Measurements from ENCODE around the gene N4BP2L2. TPM values are rescaled to one million over a fixed set of nuclear protein-coding genes. Genes with fewer than 3 reads are reported as not detected.
"Not testable (repeated sequence)": the region's sequence is repeated elsewhere in the genome, so short reads cannot be mapped to it uniquely, and the experiment has no call there.

Gene N4BP2L2
- total RNA-seq, 1 donor from 2014 or later, result 131 TPM

GRCh38 chr13:32585550-32586079 lies 47.0 kb upstream of the N4BP2L2 start:
- no peaks in the 10 kb centered on the region for H3K36me3 ChIP-seq
- TF ChIP-seq CTCF (IDR thresholded peaks at IDR 0.05; ENCODE audit: borderline replicate concordance), result no peak
- H3K27me3 ChIP-seq (ENCODE audit: low read depth), result no peaks in the 10 kb centered on the region
- H3K9me3 ChIP-seq (replicated peaks), result no peaks in the 10 kb centered on the region
- H3K4me1 ChIP-seq, result peaks cover 44% of the 10 kb centered on the region
- intact Hi-C loops (cut with micrococcal nuclease), result loop anchor here (5.0 kb wide), 1 partner anchor 52 kb away; no protein-coding TSS in a partner anchor
- peak overlapping the region; percentile 73 for H3K4me3 ChIP-seq
- DNase-seq, result no peak
- peak overlapping the region; percentile 90 for H3K27ac ChIP-seq (replicated peaks)

- no peak for TF ChIP-seq CTCF (IDR thresholded peaks at IDR 0.05; ENCODE audit: borderline replicate concordance)
- H3K4me1 ChIP-seq, result peaks cover 18% of the 10 kb centered on the region
- intact Hi-C loops (cut with micrococcal nuclease), result loop anchor here (5.0 kb wide), 1 partner anchor 201 kb away; no protein-coding TSS in a partner anchor
- H3K27ac ChIP-seq (replicated peaks), result no peak overlapping the region
- H3K4me3 ChIP-seq, result no peak overlapping the region
- H3K36me3 ChIP-seq, result no peaks in the 10 kb centered on the region
- no peaks in the 10 kb centered on the region for H3K9me3 ChIP-seq (replicated peaks)
- no peaks in the 10 kb centered on the region for H3K27me3 ChIP-seq (ENCODE audit: low read depth)
- DNase-seq, result no peak
These were observed 44.4 kb upstream of the N4BP2L2 start for GRCh38 chr13:32582991-32583390.

GRCh38 chr13:32582281-32582680 lies 43.7 kb upstream of the N4BP2L2 start:
- intact Hi-C loops (cut with micrococcal nuclease), result loop anchor here (5.0 kb wide), 1 partner anchor 200 kb away; no protein-coding TSS in a partner anchor

GRCh38 chr13:32581177-32581786 lies 42.7 kb upstream of the N4BP2L2 start:
- peak; percentile 65 for TF ChIP-seq CTCF (IDR thresholded peaks at IDR 0.05; ENCODE audit: borderline replicate concordance)
- H3K4me3 ChIP-seq, result no peak overlapping the region
- peaks cover 13% of the 10 kb centered on the region for H3K9me3 ChIP-seq (replicated peaks)
- no peak overlapping the region for H3K27ac ChIP-seq (replicated peaks)
- peaks cover 8% of the 10 kb centered on the region for H3K4me1 ChIP-seq
- H3K36me3 ChIP-seq, result no peaks in the 10 kb centered on the region
- intact Hi-C loops (cut with micrococcal nuclease), result loop anchor here (5.0 kb wide), 1 partner anchor 199 kb away; no protein-coding TSS in a partner anchor
- DNase-seq, result no peak
- no peaks in the 10 kb centered on the region for H3K27me3 ChIP-seq (ENCODE audit: low read depth)

More at GRCh38 chr13:32582281-32582680, 43.7 kb upstream of the N4BP2L2 start:
- Histone ChIP-seq H3K27ac (replicated peaks) (no peak overlapping the region), H3K36me3 (no peaks in the 10 kb centered on the region), H3K27me3 (ENCODE audit: low read depth) (no peaks in the 10 kb centered on the region), H3K4me1 (peaks cover 11% of the 10 kb centered on the region), H3K4me3 (no peak overlapping the region), H3K9me3 (replicated peaks) (peaks cover 5% of the 10 kb centered on the region)
- TF ChIP-seq CTCF (IDR thresholded peaks at IDR 0.05; ENCODE audit: borderline replicate concordance), result no peak
- DNase-seq, result no peak

- H3K27me3 ChIP-seq (ENCODE audit: low read depth), result no peaks in the 10 kb centered on the region
- DNase-seq, result no peak
- peaks cover 13% of the 10 kb centered on the region for H3K9me3 ChIP-seq (replicated peaks)
- no peaks in the 10 kb centered on the region for H3K36me3 ChIP-seq
- no peaks in the 10 kb centered on the region for H3K4me1 ChIP-seq
- no peak for TF ChIP-seq CTCF (IDR thresholded peaks at IDR 0.05; ENCODE audit: borderline replicate concordance)
- no peak overlapping the region for H3K4me3 ChIP-seq
- intact Hi-C loops (cut with micrococcal nuclease), result no loop called here
- no peak overlapping the region for H3K27ac ChIP-seq (replicated peaks)
These were observed 38.4 kb upstream of the N4BP2L2 start for GRCh38 chr13:32577032-32577431.

- intact Hi-C loops (cut with micrococcal nuclease); H3K4me3 ChIP-seq; H3K27me3 ChIP-seq (ENCODE audit: low read depth); H3K4me1 ChIP-seq; DNase-seq; H3K27ac ChIP-seq (replicated peaks); H3K36me3 ChIP-seq: not testable (repeated sequence)
- peaks cover 13% of the 10 kb centered on the region for H3K9me3 ChIP-seq (replicated peaks)
These were observed 37.1 kb upstream of the N4BP2L2 start for GRCh38 chr13:32575687-32576086.

GRCh38 chr13:32560842-32561241 lies 22.2 kb upstream of the N4BP2L2 start:
- H3K4me1 ChIP-seq; H3K36me3 ChIP-seq; H3K27ac ChIP-seq (replicated peaks); intact Hi-C loops (cut with micrococcal nuclease); DNase-seq; H3K27me3 ChIP-seq (ENCODE audit: low read depth); H3K4me3 ChIP-seq: not testable (repeated sequence)
- H3K9me3 ChIP-seq (replicated peaks), result peaks cover 18% of the 10 kb centered on the region
